Activated T-helper 1 cell treated with anti-CD3 and anti-CD28 coated beads, Interleukin-12 subunit alpha, Interleukin-12 subunit beta, Interleukin-2, Interleukin-4 antibody, amounts not matched to agents 30 ng/mL and 10 ng/mL and 1 ng/mL, durations not matched to agents 14 hours and 24 hours and 36 hours (primary cell): ENCODE results near the gene OR14J1. TPM values are rescaled to one million over a fixed set of nuclear protein-coding genes. Genes with fewer than 3 reads are reported as not detected.
"Not testable (repeated sequence)": the region's sequence is repeated elsewhere in the genome, so short reads cannot be mapped to it uniquely, and the experiment has no call there.

ENCODE experiments used
- DNase-seq: peaks from one replicate; pipeline ENCODE4 v3.0.0; 2021; ENCODE audit warnings: low spot score
- H3K27ac Mint-ChIP-seq: one replicate; pipeline ENCODE4 v1.8.0; 2021; ENCODE audit warnings: mild to moderate bottlenecking, mixed read lengths
- H3K27me3 Mint-ChIP-seq: one replicate; pipeline ENCODE4 v1.8.0; 2022; ENCODE audit warnings: mild to moderate bottlenecking, moderate library complexity, mixed read lengths; ENCODE audit not compliant: insufficient read depth
- H3K36me3 Mint-ChIP-seq: one replicate; pipeline ENCODE4 v1.8.0; 2021; ENCODE audit warnings: low read depth, mixed read lengths
- H3K4me1 Mint-ChIP-seq: one replicate; pipeline ENCODE4 v1.8.0; 2021; ENCODE audit warnings: low read depth, mixed read lengths
- H3K4me3 Mint-ChIP-seq: one replicate; pipeline ENCODE4 v1.8.0; 2021; ENCODE audit warnings: mild to moderate bottlenecking, moderate library complexity, mixed read lengths
- H3K9me3 Mint-ChIP-seq: one replicate; pipeline ENCODE4 v1.8.0; 2021; ENCODE audit warnings: mixed read lengths
- intact Hi-C: fragments of 100-400 bp; cut with micrococcal nuclease; formaldehyde crosslinking; loops from one replicate; pipeline ENCODE4 v1.15.1; 2024
- total RNA-seq: library from RNA; stranded (reverse); gene quantifications from 2 replicates; pipeline ENCODE4 v1.2.3, GENCODE V29; 2022

OR14J1 gene
- total RNA-seq, 1 donor from 2014 or later, result not detected

GRCh38 chr6:29349348-29349747, 47.8 kb downstream of the OR14J1 start:
- H3K36me3 Mint-ChIP-seq, H3K4me1 Mint-ChIP-seq, H3K9me3 Mint-ChIP-seq, H3K4me3 Mint-ChIP-seq, H3K27ac Mint-ChIP-seq, intact Hi-C loops, DNase-seq, H3K27me3 Mint-ChIP-seq: not testable (repeated sequence)

GRCh38 chr6:29354980-29355379, 53.5 kb downstream of the OR14J1 start:
- no peaks in the 10 kb centered on the region for H3K4me1 Mint-ChIP-seq
- no peak for DNase-seq
- H3K27ac Mint-ChIP-seq, result no peak overlapping the region
- no peaks in the 10 kb centered on the region for H3K36me3 Mint-ChIP-seq
- H3K27me3 Mint-ChIP-seq, result peaks cover 4% of the 10 kb centered on the region
- H3K4me3 Mint-ChIP-seq, result no peak overlapping the region
- H3K9me3 Mint-ChIP-seq, result no peaks in the 10 kb centered on the region
- intact Hi-C loops, result no loop called here

DNA sequence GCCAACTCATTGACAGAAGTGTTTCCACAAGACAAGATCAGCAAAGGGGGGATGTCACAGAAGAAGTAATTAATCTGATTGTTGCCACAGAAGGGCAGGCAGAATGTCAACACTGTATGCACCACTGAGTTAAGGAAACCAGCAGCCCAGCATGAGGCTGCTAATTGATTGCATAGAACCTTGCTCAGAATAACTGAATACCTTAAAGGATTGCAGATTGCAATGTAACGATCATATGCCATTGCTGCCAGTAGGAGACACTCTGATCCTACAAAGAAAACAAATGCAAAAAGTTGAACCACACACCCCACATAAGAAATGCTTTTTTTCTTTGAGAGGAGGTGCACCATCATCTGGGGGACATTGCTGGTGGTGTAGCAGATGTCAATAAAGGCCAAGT, 54.1 kb downstream of the OR14J1 start:
- peaks cover 4% of the 10 kb centered on the region for H3K27me3 Mint-ChIP-seq
- intact Hi-C loops, result no loop called here
- no peaks in the 10 kb centered on the region for H3K36me3 Mint-ChIP-seq
- no peak for DNase-seq
- H3K9me3 Mint-ChIP-seq, result no peaks in the 10 kb centered on the region
- H3K4me3 Mint-ChIP-seq, result no peak overlapping the region
- no peak overlapping the region for H3K27ac Mint-ChIP-seq
- H3K4me1 Mint-ChIP-seq, result no peaks in the 10 kb centered on the region

Other genes starting within 250 kb of the OR14J1 start
- not detected in 2 replicates for gene OR2B3, start 214.4 kb upstream of the OR14J1 start, total RNA-seq
- not detected in 2 replicates for gene OR2J1, start 202.2 kb upstream of the OR14J1 start, total RNA-seq
- gene OR2J3, start 193.6 kb upstream of the OR14J1 start, total RNA-seq, result not detected in 2 replicates
- not detected in 2 replicates for gene OR2J2, start 130.8 kb upstream of the OR14J1 start, total RNA-seq
- not detected in 2 replicates for gene OR5V1, start 67.2 kb downstream of the OR14J1 start, total RNA-seq
- not detected in 2 replicates for gene OR12D3, start 73.6 kb downstream of the OR14J1 start, total RNA-seq
- not detected in 2 replicates for gene OR12D2, start 93.9 kb downstream of the OR14J1 start, total RNA-seq
- not detected in 2 replicates for gene OR12D1, start 113.2 kb downstream of the OR14J1 start, total RNA-seq
- not detected in 2 replicates for gene OR10C1, start 137.6 kb downstream of the OR14J1 start, total RNA-seq
- not detected in 2 replicates for gene OR11A1, start 155.4 kb downstream of the OR14J1 start, total RNA-seq
- gene OR2H1, start 155.5 kb downstream of the OR14J1 start, total RNA-seq, result not detected in 2 replicates
- gene MAS1L, start 186.3 kb downstream of the OR14J1 start, total RNA-seq, result not detected in 2 replicates